ENCODE data around the gene CLEC3B.
"Not testable (repeated sequence)": the region's sequence is repeated elsewhere in the genome, so short reads cannot be mapped to it uniquely, and the experiment has no call there.

The CLEC3B gene

GRCh38 chr3:45035441-45036301 lies 9.6 kb downstream of the CLEC3B start:
- DNase-seq (ENCODE audit: low read depth in 2 of 2): peak in 1 of 2 donors; percentile 8

DNA sequence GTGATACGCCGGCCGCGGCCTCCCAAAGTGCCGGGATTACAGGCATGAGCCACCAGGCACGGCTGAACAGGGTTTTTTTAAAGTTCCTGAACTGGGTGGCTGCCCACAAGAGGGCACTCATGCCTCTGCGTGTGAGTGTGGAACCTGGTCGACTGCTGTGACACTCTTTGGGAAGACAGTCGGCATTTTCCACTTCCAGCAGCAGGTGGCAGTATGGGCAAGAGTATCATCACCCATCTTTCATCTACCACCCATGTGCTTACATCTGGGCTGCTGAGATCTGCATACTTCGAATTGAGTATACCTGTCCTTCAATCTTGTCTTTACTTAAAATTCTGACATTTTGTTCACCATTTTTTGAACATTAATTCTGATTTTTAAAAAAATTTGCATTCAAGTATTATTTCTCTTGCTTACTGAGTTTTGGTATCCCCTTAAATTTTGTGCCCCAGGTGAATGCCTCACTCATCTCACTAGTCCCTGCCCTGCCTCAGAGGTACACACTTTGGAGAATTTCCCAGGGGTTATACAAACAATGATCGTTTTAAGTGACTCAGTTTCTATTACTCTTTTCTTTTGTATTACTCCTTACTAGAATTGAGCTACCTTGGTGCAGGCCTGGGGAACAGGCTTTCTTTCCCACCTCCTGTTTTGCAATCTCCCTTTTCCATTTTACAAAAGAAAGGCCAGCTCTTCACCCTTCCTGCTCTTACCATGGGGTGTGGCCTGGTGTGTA lies 11.8 kb downstream of the CLEC3B start:
- peak; percentile 83 to 86 for DNase-seq (ENCODE audit: low read depth in 2 of 2)

DNA sequence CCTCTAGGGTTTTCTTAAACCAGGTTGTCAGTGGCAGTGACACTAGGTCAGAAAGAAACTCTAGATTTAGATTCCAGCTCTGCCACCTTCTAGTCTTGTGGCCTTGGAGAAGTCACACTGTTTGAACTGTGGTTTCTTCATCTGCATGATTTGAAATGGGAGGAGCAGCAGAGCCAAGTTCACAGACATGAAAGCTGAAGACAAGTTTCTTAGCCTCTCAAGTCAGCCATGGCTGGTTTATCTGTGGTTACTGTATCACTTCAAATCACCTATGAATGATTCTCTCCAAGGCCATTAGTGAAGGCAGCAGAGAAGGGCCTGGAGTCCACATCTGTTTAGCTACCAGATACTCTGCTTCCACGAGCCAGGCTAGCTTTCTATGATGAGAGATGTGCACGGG lies 15.6 kb downstream of the CLEC3B start:
- no peak for DNase-seq (ENCODE audit: low read depth in 2 of 2)

DNA sequence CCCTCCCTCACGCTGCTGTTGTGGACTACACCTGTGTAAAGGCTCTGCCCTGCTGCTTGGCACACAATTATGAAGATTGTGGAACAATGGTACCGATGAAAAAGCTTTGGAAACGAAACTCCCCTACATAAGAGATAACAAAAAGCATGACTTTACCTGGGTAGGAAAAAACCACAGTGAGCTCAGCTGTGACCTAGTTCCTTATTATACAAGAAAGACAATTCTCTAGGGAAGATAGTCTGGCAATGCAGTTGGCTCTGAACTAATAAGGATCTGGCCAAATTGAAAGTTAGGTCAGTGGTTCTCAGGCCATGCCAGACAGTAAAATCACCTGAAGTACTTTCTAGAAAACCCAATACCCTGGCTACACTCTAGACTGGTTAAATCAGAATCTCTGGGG lies 16.1 kb downstream of the CLEC3B start:
- no peak for DNase-seq (ENCODE audit: low read depth in 2 of 2)

DNA sequence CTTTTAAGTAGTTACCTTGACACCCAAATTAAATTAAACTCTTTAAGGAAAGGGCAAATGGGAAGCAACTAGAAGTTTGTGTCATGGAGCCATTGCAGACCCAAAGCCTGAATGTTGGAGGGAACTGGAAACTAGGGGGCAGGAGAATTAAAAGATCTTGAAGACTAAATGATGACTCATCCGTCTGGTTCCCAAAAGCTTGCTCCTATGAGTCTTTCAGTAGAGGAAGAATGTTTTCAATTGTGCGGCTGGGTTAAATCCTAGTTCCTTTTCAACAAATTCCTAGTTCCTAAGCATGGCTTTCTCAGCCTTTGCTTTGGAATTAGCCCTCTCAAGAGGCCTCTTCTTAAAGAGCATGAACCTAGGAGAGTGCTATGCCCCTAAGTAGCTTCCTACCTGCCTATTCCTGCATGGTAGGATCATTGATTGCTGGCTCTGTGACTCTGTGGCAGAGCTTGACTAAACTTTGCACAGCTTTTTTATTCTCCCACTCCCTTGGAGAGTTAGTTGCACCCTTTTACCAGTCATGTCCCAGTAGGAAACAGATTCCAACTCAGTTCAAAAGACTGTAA lies 17.7 kb downstream of the CLEC3B start:
- no peak for DNase-seq (ENCODE audit: low read depth in 2 of 2)

- DNase-seq (ENCODE audit: low read depth in 2 of 2): no peak
Measured at GRCh38 chr3:45048244-45048643, 22.1 kb downstream of the CLEC3B start.

GRCh38 chr3:45049807-45050206 lies 23.7 kb downstream of the CLEC3B start:
- no peak for DNase-seq (ENCODE audit: low read depth in 2 of 2)

- DNase-seq (ENCODE audit: low read depth in 2 of 2): no peak
Measured at GRCh38 chr3:45051685-45052084, 25.6 kb downstream of the CLEC3B start.

DNA sequence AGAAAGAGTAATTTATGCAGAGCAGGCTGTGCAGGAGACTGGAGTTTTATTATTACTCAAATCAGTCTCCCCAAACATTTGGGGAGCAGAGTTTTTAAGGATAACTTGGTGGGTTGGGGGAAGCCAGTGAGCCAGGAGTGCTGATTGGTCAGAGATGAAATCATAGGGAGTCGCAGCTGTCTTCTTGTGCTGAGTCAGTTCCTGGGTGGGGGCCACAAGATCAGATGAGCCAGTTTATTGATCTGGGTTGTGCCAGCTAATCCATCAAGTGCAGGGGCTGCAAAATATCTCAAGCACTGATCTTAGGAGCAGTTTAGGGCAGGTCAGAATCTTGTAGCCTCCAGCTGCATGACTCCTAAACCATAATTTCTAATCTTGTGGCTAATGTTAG lies 27.7 kb downstream of the CLEC3B start:
- DNase-seq (ENCODE audit: low read depth in 2 of 2): not testable (repeated sequence)

GRCh38 chr3:45054196-45054857 lies 28.2 kb downstream of the CLEC3B start:
- no peak for DNase-seq (ENCODE audit: low read depth in 2 of 2)

DNA sequence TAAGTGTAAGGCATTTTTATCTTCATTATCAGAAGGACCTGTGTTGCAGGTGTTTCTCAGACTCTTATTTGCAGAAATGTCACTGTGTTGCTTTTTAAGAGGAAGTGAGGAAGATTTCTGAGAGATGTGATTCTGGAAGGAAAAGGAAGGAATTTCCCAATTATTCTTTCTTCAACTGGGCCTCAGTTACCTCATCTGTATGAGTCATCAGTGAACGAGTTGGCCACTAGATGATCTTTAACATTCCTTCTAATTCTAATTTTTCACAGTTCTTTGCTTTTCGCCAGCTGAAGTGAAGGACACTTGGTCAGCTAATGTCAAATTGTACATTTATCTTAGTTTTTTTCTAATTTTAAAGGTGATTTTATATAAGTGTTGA lies 28.9 kb downstream of the CLEC3B start:
- no peak for DNase-seq (ENCODE audit: low read depth in 2 of 2)

GRCh38 chr3:45055411-45056143 lies 29.5 kb downstream of the CLEC3B start:
- no peak for DNase-seq (ENCODE audit: low read depth in 2 of 2)

GRCh38 chr3:45056608-45057301 lies 30.7 kb downstream of the CLEC3B start:
- DNase-seq (ENCODE audit: low read depth in 2 of 2): no peak

GRCh38 chr3:45057557-45057956 lies 31.5 kb downstream of the CLEC3B start:
- DNase-seq (ENCODE audit: low read depth in 2 of 2): no peak

DNA sequence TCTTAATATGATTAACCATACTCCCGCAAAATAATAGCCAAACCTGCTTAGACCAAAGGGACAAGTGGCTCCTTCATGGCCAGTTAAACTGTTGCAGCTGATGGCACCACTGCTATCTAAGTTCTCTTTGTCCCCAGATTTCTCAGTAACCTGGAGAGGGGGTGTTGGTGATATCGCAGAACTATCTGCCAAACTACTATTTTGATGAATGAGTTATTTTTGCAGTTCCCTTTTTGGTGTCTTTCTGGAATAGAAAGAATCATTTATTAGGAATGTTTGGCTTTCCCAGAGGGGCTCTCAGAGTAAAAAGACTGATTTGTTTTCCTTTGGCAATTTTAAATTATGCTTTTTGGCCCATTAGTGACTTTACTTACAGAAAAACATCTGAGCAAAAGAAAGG lies 33.0 kb downstream of the CLEC3B start:
- no peak for DNase-seq (ENCODE audit: low read depth in 2 of 2)

DNA sequence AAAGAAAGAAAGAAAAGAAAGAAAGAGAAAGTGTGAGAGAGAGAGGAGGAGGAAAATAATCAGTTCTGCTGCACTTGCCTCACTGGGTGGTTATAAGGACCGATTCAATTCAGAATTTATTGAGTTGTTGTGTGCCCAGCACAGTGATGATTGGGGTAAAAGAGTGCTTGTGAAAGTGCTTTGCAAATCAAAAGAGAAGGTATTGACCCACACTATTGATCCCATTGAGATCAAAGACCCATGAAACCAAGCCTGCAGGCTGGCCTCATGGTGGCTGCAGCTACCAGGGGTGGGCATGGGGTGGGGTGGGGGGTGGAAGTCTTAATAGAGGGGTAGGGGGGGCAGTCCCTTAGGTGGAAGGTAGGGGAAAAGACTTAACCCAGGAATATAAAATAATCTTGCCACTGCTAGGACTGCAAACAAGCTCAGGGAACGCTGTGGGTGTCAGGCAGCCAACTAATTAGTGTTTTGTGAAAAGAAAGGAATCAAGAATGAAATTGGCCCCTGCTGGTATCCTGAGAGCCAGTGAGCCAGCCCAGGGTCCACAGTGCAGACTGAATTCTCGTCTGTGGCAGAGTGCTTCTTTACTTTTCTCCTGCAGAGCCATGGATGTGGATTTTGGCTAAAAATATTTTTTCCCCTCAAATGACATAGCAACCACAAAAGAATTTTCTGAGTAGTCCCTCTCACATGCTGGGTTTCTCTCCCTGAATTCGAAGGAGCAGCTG lies 34.2 kb downstream of the CLEC3B start:
- no peak for DNase-seq (ENCODE audit: low read depth in 2 of 2)

DNA sequence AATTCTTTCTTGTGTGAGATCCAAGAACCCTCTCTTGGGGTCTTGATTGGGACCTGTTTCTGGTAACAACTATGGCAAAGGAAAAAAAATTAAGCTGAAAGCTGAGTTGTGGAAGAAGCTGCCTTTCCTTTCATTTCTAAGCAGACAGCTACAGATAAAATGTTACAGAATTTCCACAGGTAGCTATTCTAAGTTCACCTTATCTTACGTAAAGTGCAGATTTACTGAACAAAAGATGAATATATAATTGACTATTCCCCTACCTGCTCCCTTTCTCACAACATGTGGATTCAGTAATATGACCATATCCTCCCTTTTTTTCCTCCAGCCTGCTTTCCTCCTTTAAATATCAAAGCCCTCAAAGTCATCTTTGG lies 36.6 kb downstream of the CLEC3B start:
- no peak for DNase-seq (ENCODE audit: low read depth in 2 of 2)

DNA sequence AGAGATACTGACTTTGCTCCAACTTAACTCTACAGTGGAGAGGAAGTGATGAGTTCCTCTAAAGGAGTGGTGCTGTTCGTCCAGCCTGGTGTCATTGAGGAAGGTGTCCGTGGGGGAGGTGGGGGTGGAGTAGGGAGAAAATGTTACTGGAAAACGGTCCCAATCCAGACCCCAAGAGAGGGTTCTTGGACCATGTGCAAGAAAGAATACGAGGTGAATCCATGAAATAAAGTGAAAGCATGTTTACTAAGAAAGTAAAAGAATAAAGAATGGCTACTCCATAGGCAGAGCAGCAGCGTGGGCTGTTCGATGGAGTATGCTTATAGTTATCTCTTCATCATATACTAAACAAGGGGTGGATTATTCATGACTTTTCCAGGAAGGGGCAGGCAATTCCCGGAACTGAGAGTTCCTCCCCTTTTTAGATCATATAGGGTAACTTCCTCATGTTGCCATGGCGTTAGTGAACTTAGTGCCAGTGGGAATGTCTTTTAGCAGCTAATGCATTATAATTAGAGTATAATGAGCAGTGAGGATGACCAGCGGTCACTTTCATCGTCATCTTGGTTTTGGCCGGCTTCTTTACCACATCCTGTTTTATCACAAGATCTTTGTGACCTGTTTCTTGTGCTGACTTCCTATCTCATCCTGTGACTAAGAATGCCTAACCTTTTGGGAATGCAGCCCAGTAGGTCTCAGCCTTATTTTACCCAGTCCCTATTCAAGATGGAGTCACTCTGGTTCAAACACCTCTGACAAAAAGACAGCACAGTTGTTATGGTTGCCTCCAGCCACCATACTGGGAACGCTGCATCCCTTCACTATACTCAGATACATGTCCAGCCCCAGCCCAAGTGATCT lies 38.6 kb downstream of the CLEC3B start:
- DNase-seq (ENCODE audit: low read depth in 2 of 2): peak; percentile 55 to 58

DNA sequence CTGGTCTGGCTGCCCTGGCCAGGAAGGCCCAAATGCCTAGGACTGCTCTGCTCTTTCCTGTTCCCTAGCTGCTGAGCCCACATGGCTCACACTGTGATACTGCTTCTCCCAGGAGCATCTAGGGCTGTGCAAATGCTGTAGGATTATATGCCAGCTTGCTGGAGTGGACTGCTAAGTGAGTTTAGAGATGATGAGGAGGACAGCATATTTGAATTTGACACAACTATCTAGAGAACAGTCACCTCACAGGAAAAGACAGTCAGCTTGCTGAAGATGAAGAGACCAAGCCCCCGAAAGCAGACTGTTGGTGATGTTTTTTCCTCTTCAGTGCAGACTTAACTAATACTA lies 39.2 kb downstream of the CLEC3B start:
- DNase-seq (ENCODE audit: low read depth in 2 of 2): no peak
